Measurements from ENCODE around the gene TLE7. TPM values are rescaled to one million over a fixed set of nuclear protein-coding genes. Genes with fewer than 3 reads are reported as not detected.

TLE7 gene
- polyA plus RNA-seq, 2 of the 4 experiments (the other 2 are of a cell fraction), result not detected

DNA sequence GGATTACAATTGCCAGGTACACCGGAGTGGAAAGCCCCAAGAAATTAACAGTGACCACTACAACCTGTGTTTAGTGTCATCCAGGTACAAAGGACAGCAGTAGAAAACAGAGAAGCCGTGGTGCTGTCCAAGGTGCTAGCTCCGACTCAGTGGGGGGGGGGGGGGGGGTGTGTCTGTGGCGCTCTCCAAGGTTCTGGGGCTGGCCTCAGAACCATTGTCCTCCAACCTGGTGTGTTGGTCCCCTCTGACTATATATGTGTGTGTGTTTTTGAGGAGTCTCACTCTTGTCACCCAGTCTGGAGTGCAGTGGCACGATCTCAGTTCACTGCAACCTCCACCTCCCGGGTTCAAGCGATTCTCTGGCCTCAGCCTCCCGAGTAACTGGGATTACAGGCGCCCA, 26.0 kb upstream of the TLE7 start (continued):
- TF ChIP-seq, protein P1, sequence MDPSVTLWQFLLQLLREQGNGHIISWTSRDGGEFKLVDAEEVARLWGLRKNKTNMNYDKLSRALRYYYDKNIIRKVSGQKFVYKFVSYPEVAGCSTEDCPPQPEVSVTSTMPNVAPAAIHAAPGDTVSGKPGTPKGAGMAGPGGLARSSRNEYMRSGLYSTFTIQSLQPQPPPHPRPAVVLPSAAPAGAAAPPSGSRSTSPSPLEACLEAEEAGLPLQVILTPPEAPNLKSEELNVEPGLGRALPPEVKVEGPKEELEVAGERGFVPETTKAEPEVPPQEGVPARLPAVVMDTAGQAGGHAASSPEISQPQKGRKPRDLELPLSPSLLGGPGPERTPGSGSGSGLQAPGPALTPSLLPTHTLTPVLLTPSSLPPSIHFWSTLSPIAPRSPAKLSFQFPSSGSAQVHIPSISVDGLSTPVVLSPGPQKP (IDR thresholded peaks at IDR 0.05; ENCODE audit: low read depth, low read length), result no peak
- TF ChIP-seq KDM1A (IDR thresholded peaks at IDR 0.05; ENCODE audit: low read depth) (no peak), CBX2 (IDR thresholded peaks at IDR 0.05; ENCODE audit: borderline replicate concordance, low read depth) (no peak), CBX8 (IDR thresholded peaks at IDR 0.05) (no peak), FOSL2 (IDR thresholded peaks at IDR 0.05) (no peak), FOSL2 (CRISPR knock-in tag; IDR thresholded peaks at IDR 0.05) (no peak), TFCP2L1 (CRISPR knock-in tag; IDR thresholded peaks at IDR 0.05) (no peak), CHD2 (IDR thresholded peaks at IDR 0.05; ENCODE audit: low read length, partially characterized antibody) (no peak), GATA3 (IDR thresholded peaks at IDR 0.05; ENCODE audit: borderline replicate concordance) (no peak), RARB (CRISPR knock-in tag; IDR thresholded peaks at IDR 0.05) (no peak), RCOR1 (IDR thresholded peaks at IDR 0.05; ENCODE audit: low read depth, low read length) (no peak), JUN (IDR thresholded peaks at IDR 0.05) (no peak), ZSCAN20 (CRISPR knock-in tag; IDR thresholded peaks at IDR 0.05) (no peak), ZFP36 (IDR thresholded peaks at IDR 0.05; ENCODE audit: borderline replicate concordance, partially characterized antibody) (no peak), EHF (CRISPR knock-in tag; IDR thresholded peaks at IDR 0.05) (no peak)
- TF ChIP-seq, protein P2, sequence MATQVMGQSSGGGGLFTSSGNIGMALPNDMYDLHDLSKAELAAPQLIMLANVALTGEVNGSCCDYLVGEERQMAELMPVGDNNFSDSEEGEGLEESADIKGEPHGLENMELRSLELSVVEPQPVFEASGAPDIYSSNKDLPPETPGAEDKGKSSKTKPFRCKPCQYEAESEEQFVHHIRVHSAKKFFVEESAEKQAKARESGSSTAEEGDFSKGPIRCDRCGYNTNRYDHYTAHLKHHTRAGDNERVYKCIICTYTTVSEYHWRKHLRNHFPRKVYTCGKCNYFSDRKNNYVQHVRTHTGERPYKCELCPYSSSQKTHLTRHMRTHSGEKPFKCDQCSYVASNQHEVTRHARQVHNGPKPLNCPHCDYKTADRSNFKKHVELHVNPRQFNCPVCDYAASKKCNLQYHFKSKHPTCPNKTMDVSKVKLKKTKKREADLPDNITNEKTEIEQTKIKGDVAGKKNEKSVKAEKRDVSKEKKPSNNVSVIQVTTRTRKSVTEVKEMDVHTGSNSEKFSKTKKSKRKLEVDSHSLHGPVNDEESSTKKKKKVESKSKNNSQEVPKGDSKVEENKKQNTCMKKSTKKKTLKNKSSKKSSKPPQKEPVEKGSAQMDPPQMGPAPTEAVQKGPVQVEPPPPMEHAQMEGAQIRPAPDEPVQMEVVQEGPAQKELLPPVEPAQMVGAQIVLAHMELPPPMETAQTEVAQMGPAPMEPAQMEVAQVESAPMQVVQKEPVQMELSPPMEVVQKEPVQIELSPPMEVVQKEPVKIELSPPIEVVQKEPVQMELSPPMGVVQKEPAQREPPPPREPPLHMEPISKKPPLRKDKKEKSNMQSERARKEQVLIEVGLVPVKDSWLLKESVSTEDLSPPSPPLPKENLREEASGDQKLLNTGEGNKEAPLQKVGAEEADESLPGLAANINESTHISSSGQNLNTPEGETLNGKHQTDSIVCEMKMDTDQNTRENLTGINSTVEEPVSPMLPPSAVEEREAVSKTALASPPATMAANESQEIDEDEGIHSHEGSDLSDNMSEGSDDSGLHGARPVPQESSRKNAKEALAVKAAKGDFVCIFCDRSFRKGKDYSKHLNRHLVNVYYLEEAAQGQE (IDR thresholded peaks at IDR 0.05), result peak; percentile 92
- TF ChIP-seq, protein P3, sequence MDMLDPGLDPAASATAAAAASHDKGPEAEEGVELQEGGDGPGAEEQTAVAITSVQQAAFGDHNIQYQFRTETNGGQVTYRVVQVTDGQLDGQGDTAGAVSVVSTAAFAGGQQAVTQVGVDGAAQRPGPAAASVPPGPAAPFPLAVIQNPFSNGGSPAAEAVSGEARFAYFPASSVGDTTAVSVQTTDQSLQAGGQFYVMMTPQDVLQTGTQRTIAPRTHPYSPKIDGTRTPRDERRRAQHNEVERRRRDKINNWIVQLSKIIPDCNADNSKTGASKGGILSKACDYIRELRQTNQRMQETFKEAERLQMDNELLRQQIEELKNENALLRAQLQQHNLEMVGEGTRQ (IDR thresholded peaks at IDR 0.05), result no peak
- TF ChIP-seq, protein P4, sequence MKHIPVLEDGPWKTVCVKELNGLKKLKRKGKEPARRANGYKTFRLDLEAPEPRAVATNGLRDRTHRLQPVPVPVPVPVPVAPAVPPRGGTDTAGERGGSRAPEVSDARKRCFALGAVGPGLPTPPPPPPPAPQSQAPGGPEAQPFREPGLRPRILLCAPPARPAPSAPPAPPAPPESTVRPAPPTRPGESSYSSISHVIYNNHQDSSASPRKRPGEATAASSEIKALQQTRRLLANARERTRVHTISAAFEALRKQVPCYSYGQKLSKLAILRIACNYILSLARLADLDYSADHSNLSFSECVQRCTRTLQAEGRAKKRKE (CRISPR knock-in tag; IDR thresholded peaks at IDR 0.05; ENCODE audit: low read depth), result no peak

DNA sequence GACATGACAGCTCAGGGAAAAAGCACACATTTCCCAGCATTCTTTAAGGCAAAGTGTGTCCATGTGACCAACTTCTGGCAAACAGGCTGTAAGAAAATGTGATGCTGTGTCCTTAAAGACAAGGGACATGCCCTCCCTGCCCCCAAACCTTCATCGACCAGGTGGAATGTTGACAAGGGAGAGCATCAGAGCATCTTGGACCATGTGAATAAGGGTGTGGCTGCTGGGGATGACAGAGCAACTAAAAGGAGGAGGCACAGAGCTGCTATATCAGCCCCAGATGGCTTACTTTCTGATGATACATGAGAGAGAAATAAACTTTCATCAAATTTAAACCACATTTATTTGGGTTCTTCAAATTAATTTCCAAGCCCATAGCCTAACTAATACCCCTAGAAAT, 22.4 kb upstream of the TLE7 start:
- Histone ChIP-seq H3K27ac (no peak overlapping the region), H3K4me3 (no peak overlapping the region), H3K4me2 (no peak overlapping the region), H3K9me3 (peaks cover 6% of the 10 kb centered on the region; the same call in 1 of the 3 replicates), H3K4me1 (0 out of 3 replicates have a peak, but pooled peaks cover 7% of the 10 kb centered on the region)
- no peak for FAIRE-seq
- no peak for TF ChIP-seq SMC3 (IDR thresholded peaks at IDR 0.05)
- no peak for TF ChIP-seq MAZ (IDR thresholded peaks at IDR 0.05; ENCODE audit: borderline replicate concordance, low read depth, low read length)
- no peak for TF ChIP-seq CBX2 (IDR thresholded peaks at IDR 0.05; ENCODE audit: borderline replicate concordance, low read depth)
- TF ChIP-seq TP53 (CRISPR knock-in tag; IDR thresholded peaks at IDR 0.05), result no peak
- TF ChIP-seq RCOR1 (IDR thresholded peaks at IDR 0.05; ENCODE audit: low read depth, low read length), result no peak
- TF ChIP-seq JUN (IDR thresholded peaks at IDR 0.05), result no peak
- TF ChIP-seq CBX8 (IDR thresholded peaks at IDR 0.05), result no peak
- no peak for TF ChIP-seq PHF8 (IDR thresholded peaks at IDR 0.05; ENCODE audit: borderline replicate concordance, low read depth)
- TF ChIP-seq HOXB5 (CRISPR knock-in tag; IDR thresholded peaks at IDR 0.05), result no peak
- TF ChIP-seq EHMT2 (IDR thresholded peaks at IDR 0.05; ENCODE audit: low read depth), result no peak
- TF ChIP-seq FOSL2 (IDR thresholded peaks at IDR 0.05), result no peak
- TF ChIP-seq FOSL2 (CRISPR knock-in tag; IDR thresholded peaks at IDR 0.05), result no peak
- no peak for ATAC-seq
- no peak for DNase-seq (ENCODE audit: low read depth in 1 of 2, low spot score in 1 of 2)
- POLR2A ChIA-PET, result no interaction called here
- CTCF ChIA-PET, result interaction anchor here (0.7 to 1.6 kb wide), 4 partner anchors 8 to 146 kb away, joined by 3 to 8 read pairs (median 4); no protein-coding TSS in a partner anchor
- 6% methylated on average over 1 of the region's 1 CpG for WGBS (ENCODE audit: missing lambda C conversion rate)

All from A549 (cell line).